Mammary epithelial cell (primary cell): Measurements from ENCODE around the gene LDLRAD4.

Experiments used
- EZH2 ChIP-seq: IDR thresholded peaks from 2 replicates; pipeline ENCODE4 v1.6.1; 2012; ENCODE audit warnings: low read length, inconsistent platforms, borderline replicate concordance
- TF ChIP-seq, protein P1 (sequence below), 2 donors: IDR thresholded peaks in 1 of 2; conservative IDR thresholded peaks in 1 of 2; 2 replicates each; pipeline ENCODE4 v1.5.1; 2011 to 2012; ENCODE audit warnings: inconsistent platforms in 2 of 2, low read length in 2 of 2, mild to moderate bottlenecking in 2 of 2, control low read depth in 1 of 2, low read depth in 1 of 2; ENCODE audit not compliant: insufficient read depth in 1 of 2; ENCODE audit errors: extremely low read depth in 1 of 2

GRCh38 chr18:13455471-13455870, 236.9 kb downstream of the LDLRAD4 start:
- TF ChIP-seq, protein P1, sequence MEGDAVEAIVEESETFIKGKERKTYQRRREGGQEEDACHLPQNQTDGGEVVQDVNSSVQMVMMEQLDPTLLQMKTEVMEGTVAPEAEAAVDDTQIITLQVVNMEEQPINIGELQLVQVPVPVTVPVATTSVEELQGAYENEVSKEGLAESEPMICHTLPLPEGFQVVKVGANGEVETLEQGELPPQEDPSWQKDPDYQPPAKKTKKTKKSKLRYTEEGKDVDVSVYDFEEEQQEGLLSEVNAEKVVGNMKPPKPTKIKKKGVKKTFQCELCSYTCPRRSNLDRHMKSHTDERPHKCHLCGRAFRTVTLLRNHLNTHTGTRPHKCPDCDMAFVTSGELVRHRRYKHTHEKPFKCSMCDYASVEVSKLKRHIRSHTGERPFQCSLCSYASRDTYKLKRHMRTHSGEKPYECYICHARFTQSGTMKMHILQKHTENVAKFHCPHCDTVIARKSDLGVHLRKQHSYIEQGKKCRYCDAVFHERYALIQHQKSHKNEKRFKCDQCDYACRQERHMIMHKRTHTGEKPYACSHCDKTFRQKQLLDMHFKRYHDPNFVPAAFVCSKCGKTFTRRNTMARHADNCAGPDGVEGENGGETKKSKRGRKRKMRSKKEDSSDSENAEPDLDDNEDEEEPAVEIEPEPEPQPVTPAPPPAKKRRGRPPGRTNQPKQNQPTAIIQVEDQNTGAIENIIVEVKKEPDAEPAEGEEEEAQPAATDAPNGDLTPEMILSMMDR (conservative IDR thresholded peaks at IDR 0.05 in 1 of 2, IDR thresholded peaks at IDR 0.05 in 1 of 2; ENCODE audit: extremely low read depth in 1 of 2, insufficient read depth in 1 of 2, low read depth in 1 of 2, low read length in 2 of 2): no peak
- TF ChIP-seq EZH2: no peak
